HepG2 (cell line): Measurements from ENCODE around the gene ATP2A3. TPM values are rescaled to one million over a fixed set of nuclear protein-coding genes. Genes with fewer than 3 reads are reported as not detected.

Experiments
- ATAC-seq: fragments of 200-7000 bp; cut with Tn5 transposase; 3 replicates; pipeline ENCODE4 v1.9.1; 2020; ENCODE audit warnings: mild to moderate bottlenecking, moderate library complexity
- BruUV-seq: library from RNA; stranded (reverse); fragments of 400-500 nt; replicated peaks from 2 replicates; lab custom pipeline; 2021; lab: Mats Ljungman, UMichigan
- CTCF ChIA-PET: fragments of 300-600 bp; formaldehyde crosslinking; extraction: SDS; loops from one replicate; lab custom pipeline; 2021; ENCODE audit warnings: low total read pairs, inconsistent platforms, low intra/inter-chr PET ratio; lab: Yijun Ruan, JAX
- POLR2A ChIA-PET: fragments of 350-600 bp; sonication (Branson Sonifier 250); formaldehyde crosslinking; loops from one replicate; lab custom pipeline; 2020; ENCODE audit warnings: antibody characterized with exemption, inconsistent platforms; lab: Yijun Ruan, JAX
- DNase-seq: peaks from one replicate; pipeline ENCODE4 v3.0.0-alpha.2; 2015; ENCODE audit warnings: low spot score
- FAIRE-seq: peaks from 3 replicates; lab custom pipeline; 2011; peaks lifted over from hg19 to GRCh38; lab: Jason Lieb, UNC
- H2AFZ ChIP-seq: one replicate; pipeline ENCODE4 v1.6.1; 2011; ENCODE audit warnings: low read length, inconsistent platforms
- H3K27ac ChIP-seq: fragments of 300-600 bp; 3 replicates; pipeline ENCODE4 v1.8.0; 2011; ENCODE audit warnings: mixed run types, mild to moderate bottlenecking, mixed read lengths, low read length, inconsistent platforms; ENCODE audit not compliant: insufficient read depth; ENCODE audit errors: extremely low read length
- H3K27me3 ChIP-seq, 2 experiments: fragments of 200-600 bp in 1 of 2; 2 replicates in 1 of 2; 3 replicates in 1 of 2; pipeline versions ENCODE4 v1.6.0 to v1.8.0; 2011; ENCODE audit warnings: low read length in 2 of 2, mild to moderate bottlenecking in 2 of 2, moderate library complexity in 2 of 2, inconsistent platforms in 1 of 2; ENCODE audit not compliant: insufficient read depth in 2 of 2, control insufficient read depth in 1 of 2
- H3K36me3 ChIP-seq, 2 experiments: fragments of 200-600 bp in 1 of 2; replicated peaks in 1 of 2; 2 replicates in 1 of 2; 3 replicates in 1 of 2; pipeline versions ENCODE4 v1.5.1 to v1.8.0; 2011; ENCODE audit warnings: low read length in 2 of 2, inconsistent platforms in 1 of 2; ENCODE audit not compliant: insufficient read depth in 2 of 2, control insufficient read depth in 1 of 2
- H3K4me1 ChIP-seq: 2 replicates; pipeline ENCODE4 v1.5.1; 2012; ENCODE audit warnings: low read length, inconsistent platforms; ENCODE audit not compliant: insufficient read depth
- H3K4me2 ChIP-seq: 2 replicates; pipeline ENCODE4 v1.6.0; 2011; ENCODE audit warnings: low read depth, low read length, inconsistent platforms
- H3K4me3 ChIP-seq, 3 experiments: fragments of 200-600 bp in 1 of 3; sonication (generic), shearing (Covaris generic) in 1 of 3; replicated peaks in 1 of 3; 2 replicates each; pipeline ENCODE4 v1.5.1; 2011 to 2016; ENCODE audit warnings: low read length in 3 of 3, inconsistent platforms in 2 of 3, low read depth in 2 of 3, mild to moderate bottlenecking in 2 of 3, control low read depth in 1 of 3, mixed read lengths in 1 of 3; ENCODE audit not compliant: insufficient read depth in 1 of 3
- H3K79me2 ChIP-seq: one replicate; pipeline ENCODE4 v1.6.1; 2011; ENCODE audit warnings: low read length, inconsistent platforms; ENCODE audit not compliant: insufficient read depth
- H3K9ac ChIP-seq: 2 replicates; pipeline ENCODE4 v1.6.0; 2011; ENCODE audit warnings: mild to moderate bottlenecking, low read depth, low read length, inconsistent platforms; ENCODE audit not compliant: insufficient read depth
- H3K9me3 ChIP-seq: 2 replicates; pipeline ENCODE4 v1.5.1; 2012; ENCODE audit warnings: mild to moderate bottlenecking, low read length
- H4K20me1 ChIP-seq: 2 replicates; pipeline ENCODE4 v1.6.0; 2011; ENCODE audit warnings: inconsistent platforms, mild to moderate bottlenecking, low read length, moderate library complexity; ENCODE audit not compliant: insufficient read depth
- BORCS8-MEF2B ChIP-seq: sonication (generic); formaldehyde crosslinking; IDR thresholded peaks from 2 replicates; pipeline ENCODE4 v1.8.0; 2022; ENCODE audit warnings: mild to moderate bottlenecking, missing genetic modification reagents
- HHEX ChIP-seq: IDR thresholded peaks from 2 replicates; pipeline ENCODE4 v1.6.1; 2016; ENCODE audit warnings: control low read depth
- HMGXB4 ChIP-seq, 2 experiments: sonication (generic) in 1 of 2; formaldehyde crosslinking in 1 of 2; IDR thresholded peaks; 2 replicates each; pipeline versions ENCODE4 v1.4.0 to v1.6.1; 2018 to 2020; ENCODE audit warnings: missing genetic modification reagents in 2 of 2, borderline replicate concordance in 1 of 2, low read depth in 1 of 2, mild to moderate bottlenecking in 1 of 2, missing biosample characterization in 1 of 2
- MZF1 ChIP-seq: sonication (generic); formaldehyde crosslinking; IDR thresholded peaks from 2 replicates; pipeline ENCODE4 v1.8.1; 2023; ENCODE audit warnings: mild to moderate bottlenecking, missing genetic modification reagents, borderline replicate concordance
- SSRP1 ChIP-seq: IDR thresholded peaks from 2 replicates; pipeline ENCODE4 v1.6.1; 2016; ENCODE audit warnings: control low read depth
- TCF7 ChIP-seq: sonication (generic); IDR thresholded peaks from 2 replicates; pipeline ENCODE4 v1.6.1; 2016; ENCODE audit warnings: antibody characterized with exemption, low read depth
- TFAP4 ChIP-seq: sonication (generic); IDR thresholded peaks from 2 replicates; pipeline ENCODE4 v1.6.1; 2016; ENCODE audit warnings: low read depth, borderline replicate concordance
- XRCC5 ChIP-seq: fragments of 200-400 bp; formaldehyde crosslinking; optimal IDR thresholded peaks from 2 replicates; pipeline ENCODE3; 2017; ENCODE audit warnings: mild to moderate bottlenecking, low read length
- YEATS2 ChIP-seq: sonication (generic); formaldehyde crosslinking; IDR thresholded peaks from 2 replicates; pipeline ENCODE4 v1.4.0; 2020; ENCODE audit warnings: missing genetic modification reagents, borderline replicate concordance
- ZFP91 ChIP-seq: sonication (generic); formaldehyde crosslinking; IDR thresholded peaks from 2 replicates; pipeline ENCODE4 v1.9.0; 2022; ENCODE audit warnings: missing genetic modification reagents, mild to moderate bottlenecking, borderline replicate concordance
- ZFX ChIP-seq: sonication (generic); formaldehyde crosslinking; IDR thresholded peaks from 2 replicates; pipeline ENCODE4 v1.4.0; 2020; ENCODE audit warnings: mild to moderate bottlenecking, low read depth, missing genetic modification reagents, moderate library complexity
- ZNF251 ChIP-seq: sonication (generic); formaldehyde crosslinking; IDR thresholded peaks from 2 replicates; pipeline ENCODE4 v1.9.0; 2021; ENCODE audit warnings: mild to moderate bottlenecking, missing genetic modification reagents
- ZNF546 ChIP-seq: sonication (generic); formaldehyde crosslinking; conservative IDR thresholded peaks from 2 replicates; pipeline ENCODE4 v1.8.1; 2023; ENCODE audit warnings: mild to moderate bottlenecking, missing genetic modification reagents
- ZNF614 ChIP-seq: IDR thresholded peaks from 2 replicates; pipeline ENCODE4 v1.6.1; 2018; ENCODE audit warnings: missing biosample characterization, missing genetic modification reagents, inconsistent platforms, borderline replicate concordance
- ZNF687 ChIP-seq: sonication (generic); formaldehyde crosslinking; IDR thresholded peaks from 2 replicates; pipeline ENCODE4 v1.5.1; 2020; ENCODE audit warnings: mild to moderate bottlenecking, missing genetic modification reagents, moderate library complexity
- WGBS: methylation state at CpG from one replicate; pipeline ENCODE4 v1.1.6; 2017; ENCODE audit warnings: low lambda C conversion rate; 5-methylcytosine and 5-hydroxymethylcytosine counted together
- in situ Hi-C: cut with HindIII; loops from 2 replicates; pipeline ENCODE4 v1.10.0; 2017; ENCODE audit warnings: low pct_unique_long_range_greater_than_20kb; ENCODE audit not compliant: extremely low pct_ligation_motif_present
- intact Hi-C: fragments of 100-400 bp; cut with micrococcal nuclease; formaldehyde crosslinking; loops from one replicate; pipeline ENCODE4 v1.10.0; 2022; ENCODE audit not compliant: unreplicated experiment
- polyA plus RNA-seq, 8 experiments: library from polyadenylated mRNA; depleted of rRNA in 3 of 8; stranded (reverse) in 7 of 8; unstranded in 1 of 8; fragments of >200 nt; fragmentation: Illumina TruSeq in 4 of 8; extraction: Trizol in 4 of 8; gene quantifications; 2 replicates each; pipeline versions ENCODE4 v1.2.1 to v1.2.3, GENCODE V29; 2011 to 2016; ENCODE audit warnings: low read depth in 4 of 8, missing spikeins in 1 of 8, mixed read lengths in 1 of 8; ENCODE audit not compliant: insufficient read depth in 1 of 8
- total RNA-seq, 5 experiments: library from RNA; depleted of rRNA; stranded (reverse); fragments of >200 nt; fragmentation: Illumina TruSeq; extraction: Trizol; gene quantifications; 2 replicates each; pipeline ENCODE4 v1.2.3, GENCODE V29; 2016; ENCODE audit warnings: low read depth in 1 of 5

The ATP2A3 gene
- total and polyA plus RNA-seq, 2 of the 13 experiments (the other 11 are each of a cell fraction or from before 2014, with no cell fraction given), result 0.07 TPM; not detected in 1

- H3K79me2 ChIP-seq, result no peaks in the 10 kb centered on the region
- H3K9ac ChIP-seq, result no peak overlapping the region
- no peak overlapping the region for H3K4me3 ChIP-seq
- DNase-seq (peak; percentile 73), FAIRE-seq (peak; percentile 72), ATAC-seq (peak; percentile 97)
- no peak overlapping the region for H2AFZ ChIP-seq
- in situ Hi-C loops (loop anchor here (5.0 kb wide), 1 partner anchor 67 kb away; no protein-coding TSS in a partner anchor), intact Hi-C loops (loop anchor here (1.0 kb wide), 2 partner anchors 69 to 138 kb away; no protein-coding TSS in a partner anchor)
- no peak overlapping the region for H3K27ac ChIP-seq
- no peaks in the 10 kb centered on the region; a peak in 1 of 5 replicates for H3K27me3 ChIP-seq
- no peaks in the 10 kb centered on the region for H3K9me3 ChIP-seq
- 0% methylated on average over 5 of the region's 10 CpGs for WGBS
- peaks cover 29% of the 10 kb centered on the region for H3K4me1 ChIP-seq
- peak overlapping the region; percentile 52 for H3K4me2 ChIP-seq
- ChIA-PET CTCF (interaction anchor here (0.8 to 3.2 kb wide), 3 partner anchors 70 to 140 kb away, joined by 4 to 37 read pairs (median 9); no protein-coding TSS in a partner anchor), POLR2A (interaction anchor here (0.7 to 1.1 kb wide), 2 partner anchors 32 to 69 kb away, joined by 3 to 5 read pairs; no protein-coding TSS in a partner anchor)
- no peaks in the 10 kb centered on the region for H4K20me1 ChIP-seq
- no peaks in the 10 kb centered on the region for H3K36me3 ChIP-seq
- BruUV-seq, result no TSS peak
- TF ChIP-seq BORCS8-MEF2B (CRISPR knock-in tag) (no peak), ZFP91 (CRISPR knock-in tag) (0 out of 2 replicates have a peak, but pooled peaks have one; percentile 28), TFAP4 (peak; percentile 72; the same call in 1 of the 2 replicates), ZNF614 (CRISPR knock-in tag) (0 out of 2 replicates have a peak, but pooled peaks have one; percentile 26), ZNF687 (CRISPR knock-in tag) (peak; percentile 72), HMGXB4 (CRISPR knock-in tag; IDR thresholded peaks at IDR 0.05; ENCODE audit: borderline replicate concordance in 1 of 2, low read depth in 1 of 2) (peak in 1 of 2 experiments; percentile 62; a peak in 1 of 4 replicates), TCF7 (no peak), XRCC5 (peak; percentile 86), MZF1 (no peak), ZFX (peak; percentile 70), ZNF546 (CRISPR knock-in tag) (no peak), YEATS2 (no peak), HHEX (CRISPR knock-in tag) (0 out of 2 replicates have a peak, but pooled peaks have one; percentile 16), SSRP1 (CRISPR knock-in tag) (0 out of 2 replicates have a peak, but pooled peaks have one; percentile 68), ZNF251 (CRISPR knock-in tag) (no peak)
Observed at GRCh38 chr17:3935140-3935542, 29.1 kb downstream of the ATP2A3 start.
